K562 (cell line): Measurements from ENCODE around the gene SMCO1. TPM values are rescaled to one million over a fixed set of nuclear protein-coding genes. Genes with fewer than 3 reads are reported as not detected.

ENCODE experiments used
- ATAC-seq: fragments of 200-7000 bp; cut with Tn5 transposase; 3 replicates; pipeline ENCODE4 v1.9.1; 2020; ENCODE audit warnings: moderate library complexity
- BruUV-seq: library from RNA; stranded (reverse); fragments of 400-500 nt; replicated peaks from 2 replicates; lab custom pipeline; 2021; lab: Mats Ljungman, UMichigan
- CTCF ChIA-PET: fragments of 300-600 bp; formaldehyde crosslinking; extraction: SDS; loops from one replicate; lab custom pipeline; 2021; ENCODE audit warnings: low intra/inter-chr PET ratio; lab: Yijun Ruan, JAX
- POLR2A ChIA-PET: fragments of 300-600, 350-650 bp; sonication (Branson Sonifier 250); formaldehyde crosslinking; extraction: SDS; loops from one replicate; lab custom pipeline; 2021; ENCODE audit warnings: antibody characterized with exemption, inconsistent platforms; lab: Yijun Ruan, JAX
- DNase-seq, 4 experiments: peaks; one replicate each; pipeline versions ENCODE4 v3.0.0 to v3.0.0-alpha.2; 2011 to 2018; ENCODE audit warnings: low spot score in 3 of 4, mixed read lengths in 3 of 4; ENCODE audit errors: extremely low read depth in 1 of 4
- FAIRE-seq: peaks from 2 replicates; lab custom pipeline; 2011; peaks lifted over from hg19 to GRCh38; lab: Jason Lieb, UNC
- H2AFZ ChIP-seq: 2 replicates; pipeline ENCODE4 v1.6.0; 2011; ENCODE audit warnings: low read depth, low read length, control low read depth, inconsistent platforms
- H3K27ac ChIP-seq: fragments of 200-600 bp; 3 replicates; pipeline ENCODE4 v1.8.0; 2011; ENCODE audit warnings: low read depth, mild to moderate bottlenecking, control low read depth, inconsistent platforms, low read length, moderate library complexity, mixed read lengths; ENCODE audit errors: extremely low read depth
- H3K27me3 ChIP-seq, 2 experiments: fragments of 300-600 bp in 1 of 2; 2 replicates in 1 of 2; 3 replicates in 1 of 2; pipeline versions ENCODE4 v1.6.0 to v1.8.0; 2011; ENCODE audit warnings: inconsistent platforms in 2 of 2, low read length in 2 of 2, mild to moderate bottlenecking in 1 of 2, mixed read lengths in 1 of 2, moderate library complexity in 1 of 2; ENCODE audit not compliant: control insufficient read depth in 2 of 2, insufficient read depth in 2 of 2
- H3K36me3 ChIP-seq: fragments of 300-600 bp; 3 replicates; pipeline ENCODE4 v1.8.0; 2011; ENCODE audit warnings: mild to moderate bottlenecking, low read length, inconsistent platforms; ENCODE audit not compliant: control insufficient read depth, insufficient read depth
- H3K4me1 ChIP-seq, 2 experiments: fragments of 200-600 bp in 1 of 2; replicated peaks in 1 of 2; 2 replicates in 1 of 2; 3 replicates in 1 of 2; pipeline versions ENCODE4 v1.5.1 to v1.8.0; 2011; ENCODE audit warnings: inconsistent platforms in 2 of 2, low read length in 2 of 2, mild to moderate bottlenecking in 1 of 2, mixed read lengths in 1 of 2, moderate library complexity in 1 of 2; ENCODE audit not compliant: control insufficient read depth in 2 of 2, insufficient read depth in 2 of 2
- H3K4me2 ChIP-seq: 2 replicates; pipeline ENCODE4 v1.6.1; 2011; ENCODE audit warnings: low read length, control low read depth, inconsistent platforms, mixed read lengths; ENCODE audit not compliant: insufficient read depth
- H3K4me3 ChIP-seq: fragments of 200-600 bp; sonication (generic), shearing (Covaris generic); 2 replicates; pipeline ENCODE4 v1.5.1; 2016; ENCODE audit warnings: control low read depth, inconsistent platforms
- H3K79me2 ChIP-seq: fragments of 200-600 bp; 3 replicates; pipeline ENCODE4 v1.8.0; 2011; ENCODE audit warnings: low read length, inconsistent platforms; ENCODE audit not compliant: control insufficient read depth, insufficient read depth
- H3K9ac ChIP-seq, 2 experiments: 2 replicates each; pipeline versions ENCODE4 v1.6.0 to v1.6.1; 2011; ENCODE audit warnings: low read depth in 2 of 2, low read length in 2 of 2, control low read depth in 1 of 2, inconsistent platforms in 1 of 2, mild to moderate bottlenecking in 1 of 2, mixed read lengths in 1 of 2; ENCODE audit not compliant: insufficient read depth in 1 of 2
- H3K9me1 ChIP-seq: one replicate; pipeline ENCODE4 v1.6.0; 2011; ENCODE audit warnings: inconsistent platforms, mild to moderate bottlenecking, low read length, moderate library complexity; ENCODE audit not compliant: control insufficient read depth, insufficient read depth
- H3K9me3 ChIP-seq: replicated peaks from 2 replicates; pipeline ENCODE4 v1.5.1; 2011; ENCODE audit warnings: low read depth, low read length, inconsistent platforms; ENCODE audit not compliant: control insufficient read depth, insufficient read depth
- H4K20me1 ChIP-seq: replicated peaks from 2 replicates; pipeline ENCODE4 v1.6.1; 2011; ENCODE audit warnings: low read length, inconsistent platforms, mixed read lengths; ENCODE audit not compliant: control insufficient read depth, insufficient read depth
- ARID1B ChIP-seq: fragments of 450-650 bp; IDR thresholded peaks from 2 replicates; pipeline ENCODE4 v1.6.1; 2016; ENCODE audit warnings: antibody characterized with exemption, mild to moderate bottlenecking, inconsistent platforms
- BRD9 ChIP-seq: fragments of 450-650 bp; IDR thresholded peaks from 2 replicates; pipeline ENCODE4 v1.6.1; 2018; ENCODE audit warnings: low read depth; ENCODE audit not compliant: partially characterized antibody
- CBFA2T2 ChIP-seq: fragments of 450-650 bp; conservative IDR thresholded peaks from 2 replicates; pipeline ENCODE4 v1.6.1; 2017; ENCODE audit warnings: mild to moderate bottlenecking
- CBX5 ChIP-seq: IDR thresholded peaks from 2 replicates; pipeline ENCODE4 v1.6.1; 2014; ENCODE audit warnings: low read depth, borderline replicate concordance
- HDAC1 ChIP-seq, 2 experiments: fragments of 450-650 bp; IDR thresholded peaks; 2 replicates each; pipeline ENCODE4 v1.6.1; 2016 to 2017; ENCODE audit warnings: inconsistent platforms in 1 of 2, mild to moderate bottlenecking in 1 of 2, moderate library complexity in 1 of 2
- KDM1A ChIP-seq, 2 experiments: fragments of 450-650 bp; IDR thresholded peaks; 2 replicates each; pipeline ENCODE4 v1.6.1; 2016; ENCODE audit warnings: mild to moderate bottlenecking in 2 of 2
- MEIS2 ChIP-seq: fragments of 450-650 bp; IDR thresholded peaks from 2 replicates; pipeline ENCODE4 v1.6.1; 2014; ENCODE audit warnings: mild to moderate bottlenecking; ENCODE audit not compliant: partially characterized antibody
- RAD51 ChIP-seq: fragments of 450-650 bp; IDR thresholded peaks from 2 replicates; pipeline ENCODE4 v1.7.1; 2016; ENCODE audit warnings: low read depth, mild to moderate bottlenecking, borderline replicate concordance
- RCOR1 ChIP-seq, 2 experiments: IDR thresholded peaks; 2 replicates each; pipeline ENCODE4 v1.6.1; 2012; ENCODE audit warnings: low read depth in 2 of 2, low read length in 2 of 2, borderline replicate concordance in 1 of 2, improper control_type of control experiment in 1 of 2
- SRSF1 ChIP-seq: fragments of 200-400 bp; formaldehyde crosslinking; IDR thresholded peaks from 2 replicates; pipeline ENCODE4 v1.6.1; 2017; ENCODE audit warnings: mild to moderate bottlenecking, low read depth, low read length, moderate library complexity
- TAL1 ChIP-seq: fragments of 450-650 bp; IDR thresholded peaks from 2 replicates; pipeline ENCODE4 v1.6.1; 2016; ENCODE audit warnings: mild to moderate bottlenecking
- TCF3 ChIP-seq: sonication (generic); formaldehyde crosslinking; IDR thresholded peaks from 2 replicates; pipeline ENCODE4 v1.4.0; 2020; ENCODE audit warnings: mild to moderate bottlenecking, missing genetic modification reagents
- TCF7L2 ChIP-seq: fragments of 150-350 bp; IDR thresholded peaks from 2 replicates; pipeline ENCODE4 v1.6.1; 2016; ENCODE audit warnings: low read depth, mild to moderate bottlenecking, low read length, moderate library complexity
- USF1 ChIP-seq: sonication (generic); formaldehyde crosslinking; IDR thresholded peaks from 2 replicates; pipeline ENCODE4 v1.9.0; 2022; ENCODE audit warnings: mild to moderate bottlenecking, missing genetic modification reagents
- ZNF12 ChIP-seq: sonication (generic); formaldehyde crosslinking; IDR thresholded peaks from 2 replicates; pipeline ENCODE4 v1.4.0; 2020; ENCODE audit warnings: mild to moderate bottlenecking, missing genetic modification reagents
- ZNF175 ChIP-seq: fragments of 200-800 bp; sonication (Bioruptor generic); IDR thresholded peaks from 2 replicates; pipeline ENCODE4 v1.6.1; 2016; ENCODE audit warnings: low read depth, mild to moderate bottlenecking, missing genetic modification characterization, missing compliant biosample characterization
- WGBS: fragments of 100-300 bp; shearing (Covaris generic); methylation state at CpG from one replicate; pipeline ENCODE4 v1.1.6; 2016; ENCODE audit warnings: low coverage, mixed read lengths; ENCODE audit not compliant: insufficient coverage; ENCODE audit errors: missing lambda C conversion rate; 5-methylcytosine and 5-hydroxymethylcytosine counted together
- in situ Hi-C: fragments of 300-500 bp; cut with MboI; formaldehyde crosslinking; loops from 4 replicates; pipeline ENCODE4 v1.15.0; 2018; ENCODE audit warnings: inconsistent platforms, mixed read lengths
- intact Hi-C: fragments of 100-400 bp; cut with micrococcal nuclease; formaldehyde crosslinking; loops from 2 replicates; pipeline ENCODE4 v1.14.2; 2022
- polyA plus RNA-seq, 8 experiments: library from polyadenylated mRNA; depleted of rRNA in 4 of 8; stranded (reverse) in 5 of 8; unstranded in 3 of 8; fragments of >200 nt; fragmentation: Nextera tagmentation in 2 of 8; fragmentation: Illumina TruSeq in 1 of 8; extraction: Ambion mirVana in 2 of 8; extraction: Trizol in 1 of 8; gene quantifications; 2 replicates each; pipeline versions ENCODE4 v1.2.1 to v1.2.3, GENCODE V29; 2011 to 2014; ENCODE audit warnings: inconsistent platforms in 1 of 8, missing spikeins in 1 of 8
- total RNA-seq, 7 experiments: library from RNA; depleted of rRNA in 6 of 7; stranded (reverse); fragments of >200 nt in 6 of 7; fragmentation: Illumina TruSeq in 2 of 7; extraction: Trizol in 2 of 7; gene quantifications; 2 replicates each; pipeline versions ENCODE4 v1.2.1 to v1.2.3, GENCODE V29; 2011 to 2021; ENCODE audit warnings: low replicate concordance in 1 of 7
- TF ChIP-seq, protein P1 (sequence below): fragments of 450-650 bp; IDR thresholded peaks from 2 replicates; pipeline ENCODE4 v1.6.1; 2018; ENCODE audit not compliant: partially characterized antibody
- TF ChIP-seq, protein P2 (sequence below), 2 experiments: fragments of 450-650 bp; conservative IDR thresholded peaks; 2 replicates each; pipeline ENCODE4 v1.6.1; 2017; ENCODE audit warnings: mild to moderate bottlenecking in 2 of 2, moderate library complexity in 2 of 2

SMCO1 gene
- total and polyA plus RNA-seq, 9 of the 15 experiments (the other 6 are each of a cell fraction or from before 2014, with no cell fraction given): 0.05 to 0.35 (median 0.12) TPM; not detected in 5

- DNase-seq (peak in 2 of 4 experiments; percentile 43 to 71), FAIRE-seq (peak; percentile 67), ATAC-seq (peak; percentile 62)
- peaks cover 67% of the 10 kb centered on the region; the same call in 2 of the 3 replicates for H3K36me3 ChIP-seq
- BruUV-seq: no TSS peak
- ChIA-PET POLR2A (no interaction called here), CTCF (no interaction called here)
- H3K4me3 ChIP-seq: no peak overlapping the region
- in situ Hi-C loops (no loop called here), intact Hi-C loops (no loop called here)
- no peaks in the 10 kb centered on the region for H3K9me3 ChIP-seq
- H3K79me2 ChIP-seq: peaks cover 99% of the 10 kb centered on the region
- H3K4me1 ChIP-seq: peaks cover 3 to 18% of the 10 kb centered on the region in 2 experiments; a peak in 4 of 5 replicates
- H3K4me2 ChIP-seq: 0 out of 2 replicates have a peak overlapping the region, but pooled peaks have one; percentile 11
- no peak overlapping the region for H2AFZ ChIP-seq
- H3K9me1 ChIP-seq: no peaks in the 10 kb centered on the region
- no peaks in the 10 kb centered on the region for H3K27me3 ChIP-seq
- 30% methylated on average over 4 of the region's 4 CpGs for WGBS
- H3K27ac ChIP-seq: no peak overlapping the region
- peaks cover 19% of the 10 kb centered on the region; the same call in 1 of the 2 replicates for H4K20me1 ChIP-seq
- no peak overlapping the region for H3K9ac ChIP-seq
- TF ChIP-seq ZNF175 (peak; percentile 71; the same call in 1 of the 2 replicates), BRD9 (peak; percentile 10), CBX5 (no peak), SRSF1 (no peak), USF1 (peak; percentile 82), MEIS2 (peak; percentile 96), CBFA2T2 (peak; percentile 51), TCF7L2 (no peak), RCOR1 (IDR thresholded peaks at IDR 0.05; ENCODE audit: borderline replicate concordance in 1 of 2, low read depth in 2 of 2, low read length in 2 of 2) (peak in 1 of 2 experiments; percentile 61; a peak in 1 of 4 replicates), TAL1 (peak; percentile 15; the same call in 1 of the 2 replicates), ARID1B (peak; percentile 53; the same call in 1 of the 2 replicates), TCF3 (CRISPR knock-in tag) (peak; percentile 71), RAD51 (peak; percentile 75), HDAC1 (IDR thresholded peaks at IDR 0.05) (peak in 1 of 2 experiments; percentile 65; a peak in 2 of 4 replicates), ZNF12 (CRISPR knock-in tag) (no peak), KDM1A (IDR thresholded peaks at IDR 0.05) (peak in 1 of 2 experiments; percentile 31; a peak in 1 of 4 replicates)
- TF ChIP-seq, protein P1, sequence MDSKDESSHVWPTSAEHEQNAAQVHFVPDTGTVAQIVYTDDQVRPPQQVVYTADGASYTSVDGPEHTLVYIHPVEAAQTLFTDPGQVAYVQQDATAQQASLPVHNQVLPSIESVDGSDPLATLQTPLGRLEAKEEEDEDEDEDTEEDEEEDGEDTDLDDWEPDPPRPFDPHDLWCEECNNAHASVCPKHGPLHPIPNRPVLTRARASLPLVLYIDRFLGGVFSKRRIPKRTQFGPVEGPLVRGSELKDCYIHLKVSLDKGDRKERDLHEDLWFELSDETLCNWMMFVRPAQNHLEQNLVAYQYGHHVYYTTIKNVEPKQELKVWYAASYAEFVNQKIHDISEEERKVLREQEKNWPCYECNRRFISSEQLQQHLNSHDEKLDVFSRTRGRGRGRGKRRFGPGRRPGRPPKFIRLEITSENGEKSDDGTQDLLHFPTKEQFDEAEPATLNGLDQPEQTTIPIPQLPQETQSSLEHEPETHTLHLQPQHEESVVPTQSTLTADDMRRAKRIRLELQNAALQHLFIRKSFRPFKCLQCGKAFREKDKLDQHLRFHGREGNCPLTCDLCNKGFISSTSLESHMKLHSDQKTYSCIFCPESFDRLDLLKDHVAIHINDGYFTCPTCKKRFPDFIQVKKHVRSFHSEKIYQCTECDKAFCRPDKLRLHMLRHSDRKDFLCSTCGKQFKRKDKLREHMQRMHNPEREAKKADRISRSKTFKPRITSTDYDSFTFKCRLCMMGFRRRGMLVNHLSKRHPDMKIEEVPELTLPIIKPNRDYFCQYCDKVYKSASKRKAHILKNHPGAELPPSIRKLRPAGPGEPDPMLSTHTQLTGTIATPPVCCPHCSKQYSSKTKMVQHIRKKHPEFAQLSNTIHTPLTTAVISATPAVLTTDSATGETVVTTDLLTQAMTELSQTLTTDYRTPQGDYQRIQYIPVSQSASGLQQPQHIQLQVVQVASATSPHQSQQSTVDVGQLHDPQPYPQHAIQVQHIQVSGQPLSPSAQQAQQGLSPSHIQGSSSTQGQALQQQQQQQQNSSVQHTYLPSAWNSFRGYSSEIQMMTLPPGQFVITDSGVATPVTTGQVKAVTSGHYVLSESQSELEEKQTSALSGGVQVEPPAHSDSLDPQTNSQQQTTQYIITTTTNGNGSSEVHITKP: peak; percentile 85
- TF ChIP-seq, protein P2, sequence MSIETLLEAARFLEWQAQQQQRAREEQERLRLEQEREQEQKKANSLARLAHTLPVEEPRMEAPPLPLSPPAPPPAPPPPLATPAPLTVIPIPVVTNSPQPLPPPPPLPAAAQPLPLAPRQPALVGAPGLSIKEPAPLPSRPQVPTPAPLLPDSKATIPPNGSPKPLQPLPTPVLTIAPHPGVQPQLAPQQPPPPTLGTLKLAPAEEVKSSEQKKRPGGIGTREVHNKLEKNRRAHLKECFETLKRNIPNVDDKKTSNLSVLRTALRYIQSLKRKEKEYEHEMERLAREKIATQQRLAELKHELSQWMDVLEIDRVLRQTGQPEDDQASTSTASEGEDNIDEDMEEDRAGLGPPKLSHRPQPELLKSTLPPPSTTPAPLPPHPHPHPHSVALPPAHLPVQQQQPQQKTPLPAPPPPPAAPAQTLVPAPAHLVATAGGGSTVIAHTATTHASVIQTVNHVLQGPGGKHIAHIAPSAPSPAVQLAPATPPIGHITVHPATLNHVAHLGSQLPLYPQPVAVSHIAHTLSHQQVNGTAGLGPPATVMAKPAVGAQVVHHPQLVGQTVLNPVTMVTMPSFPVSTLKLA (conservative IDR thresholded peaks at IDR 0.05): peak; percentile 60 to 69
These were observed 19.0 kb downstream of the SMCO1 start for GRCh38 chr3:196496183-196496582.
